Neutrophil (primary cell): ENCODE results near the gene SELENOI.

ENCODE experiments used
- H3K27ac ChIP-seq: fragments of 200-600 bp; sonication (generic); 2 replicates; pipeline ENCODE4 v1.5.1; 2016; ENCODE audit warnings: mild to moderate bottlenecking, moderate library complexity
- H3K27me3 ChIP-seq: fragments of 200-600 bp; sonication (generic); 2 replicates; pipeline ENCODE4 v1.6.0; 2016; ENCODE audit warnings: mild to moderate bottlenecking
- H3K36me3 ChIP-seq: fragments of 200-600 bp; sonication (generic); 2 replicates; pipeline ENCODE4 v1.5.1; 2017
- H3K4me1 ChIP-seq, 2 experiments: fragments of 200-600 bp in 1 of 2; sonication (generic) in 1 of 2; 1 replicate in 1 of 2; 2 replicates in 1 of 2; pipeline versions ENCODE4 v1.5.1 to v1.6.1; 2013 to 2016; ENCODE audit warnings: low read depth in 1 of 2, low read length in 1 of 2, mild to moderate bottlenecking in 1 of 2, moderate library complexity in 1 of 2; ENCODE audit not compliant: control insufficient read depth in 1 of 2, insufficient read depth in 1 of 2
- H3K4me3 ChIP-seq, 2 experiments: fragments of 200-600 bp in 1 of 2; sonication (generic) in 1 of 2; 1 replicate in 1 of 2; 2 replicates in 1 of 2; pipeline ENCODE4 v1.5.1; 2013 to 2016; ENCODE audit warnings: low read depth in 1 of 2, low read length in 1 of 2, mild to moderate bottlenecking in 1 of 2, moderate library complexity in 1 of 2
- H3K9me3 ChIP-seq: fragments of 200-600 bp; sonication (generic); 2 replicates; pipeline ENCODE4 v1.5.1; 2016
- CTCF ChIP-seq: fragments of 200-600 bp; sonication (generic); IDR thresholded peaks from 2 replicates; pipeline ENCODE4 v1.5.1; 2016; ENCODE audit warnings: antibody characterized with exemption

Gene SELENOI

GRCh38 chr2:26355038-26355995, 9.4 kb downstream of the SELENOI start:
- Histone ChIP-seq H3K27me3 (no peaks in the 10 kb centered on the region), H3K36me3 (no peaks in the 10 kb centered on the region), H3K27ac (no peak overlapping the region), H3K4me1 (no peaks in the 10 kb centered on the region), H3K9me3 (no peaks in the 10 kb centered on the region), H3K4me3 (no peak overlapping the region)
- TF ChIP-seq CTCF = no peak

- Histone ChIP-seq H3K4me1 (no peaks in the 10 kb centered on the region), H3K4me3 (no peak overlapping the region)
Measured at GRCh38 chr2:26356111-26356510, 10.2 kb downstream of the SELENOI start.

GRCh38 chr2:26356771-26357170, 10.8 kb downstream of the SELENOI start:
- H3K27me3 ChIP-seq = no peaks in the 10 kb centered on the region
- no peak overlapping the region for H3K27ac ChIP-seq
- H3K36me3 ChIP-seq = no peaks in the 10 kb centered on the region
- H3K4me1 ChIP-seq = no peaks in the 10 kb centered on the region
- H3K4me3 ChIP-seq = no peak overlapping the region
- no peaks in the 10 kb centered on the region for H3K9me3 ChIP-seq
- no peak for TF ChIP-seq CTCF

More at GRCh38 chr2:26356111-26356510, 10.2 kb downstream of the SELENOI start:
- H3K9me3 ChIP-seq = no peaks in the 10 kb centered on the region
- H3K36me3 ChIP-seq = no peaks in the 10 kb centered on the region
- no peaks in the 10 kb centered on the region for H3K27me3 ChIP-seq
- no peak for TF ChIP-seq CTCF
- H3K27ac ChIP-seq = no peak overlapping the region

- H3K27me3 ChIP-seq = no peaks in the 10 kb centered on the region
- H3K4me3 ChIP-seq = no peak overlapping the region
- H3K27ac ChIP-seq = no peak overlapping the region
- no peak for TF ChIP-seq CTCF
- H3K36me3 ChIP-seq = no peaks in the 10 kb centered on the region
- H3K9me3 ChIP-seq = no peaks in the 10 kb centered on the region
- no peaks in the 10 kb centered on the region for H3K4me1 ChIP-seq
Measured at GRCh38 chr2:26359886-26360473, 14.0 kb downstream of the SELENOI start.

- Histone ChIP-seq H3K36me3 (peaks cover 10% of the 10 kb centered on the region), H3K27me3 (no peaks in the 10 kb centered on the region), H3K27ac (no peak overlapping the region), H3K9me3 (no peaks in the 10 kb centered on the region), H3K4me3 (no peak overlapping the region), H3K4me1 (no peaks in the 10 kb centered on the region)
- TF ChIP-seq CTCF = no peak
Measured at GRCh38 chr2:26363323-26363722, 17.4 kb downstream of the SELENOI start.
